ENCODE results near the gene TBC1D12.
"Not testable (repeated sequence)": the region's sequence is repeated elsewhere in the genome, so short reads cannot be mapped to it uniquely, and the experiment has no call there.

Gene TBC1D12

DNA sequence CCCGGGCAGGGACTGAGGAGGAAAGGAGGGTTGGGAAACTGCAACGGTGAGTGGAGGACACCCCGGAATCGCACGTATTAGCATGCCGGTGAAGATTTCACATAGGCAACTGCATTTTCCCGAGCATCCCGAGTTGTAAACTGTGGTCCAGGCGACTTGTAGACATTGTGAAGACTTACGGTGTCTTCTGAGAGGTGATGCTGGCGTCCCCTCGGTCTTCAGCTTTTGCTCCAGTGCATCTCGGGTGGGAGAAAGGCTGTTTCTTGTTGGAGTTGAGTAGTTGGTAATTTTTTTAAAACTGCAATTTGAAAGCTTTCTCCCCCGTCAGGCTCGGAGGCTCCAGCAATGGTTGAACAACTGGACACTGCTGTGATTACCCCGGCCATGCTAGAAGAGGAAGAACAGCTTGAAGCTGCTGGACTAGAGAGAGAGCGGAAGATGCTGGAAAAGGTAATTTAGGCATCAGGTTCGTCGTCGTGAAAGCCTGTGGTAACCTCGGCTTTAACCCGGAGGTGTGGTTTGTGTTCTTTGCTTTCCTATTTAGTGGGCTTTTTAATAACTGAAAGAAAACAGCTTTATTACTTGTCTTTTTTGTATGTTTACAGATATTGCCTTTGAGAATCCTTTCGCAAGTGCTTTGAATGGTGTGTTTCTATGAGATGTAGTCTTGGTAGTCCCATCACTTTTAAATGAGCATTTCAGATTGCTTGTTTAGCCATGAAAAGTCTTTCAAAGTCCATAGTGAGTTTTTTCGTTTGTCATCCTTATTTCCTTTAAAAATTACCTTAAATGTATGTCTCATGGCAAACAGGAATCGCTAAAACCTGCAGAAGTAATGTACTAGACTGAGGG lies 143.9 kb downstream of the TBC1D12 start:
- peak; percentile 39 for DNase-seq (ENCODE audit: low spot score)

GRCh38 chr10:94546901-94547185 lies 144.5 kb downstream of the TBC1D12 start:
- DNase-seq (ENCODE audit: low spot score), result peak; percentile 42

- no peak for DNase-seq (ENCODE audit: low spot score)
Observed at GRCh38 chr10:94549221-94549620, 146.9 kb downstream of the TBC1D12 start.

- not testable (repeated sequence) for DNase-seq (ENCODE audit: low spot score)
Observed at GRCh38 chr10:94567714-94568307, 165.5 kb downstream of the TBC1D12 start.

GRCh38 chr10:94571081-94571480 lies 168.7 kb downstream of the TBC1D12 start:
- DNase-seq (ENCODE audit: low spot score), result no peak

- no peak for DNase-seq (ENCODE audit: low spot score)
Observed at GRCh38 chr10:94571528-94571927, 169.2 kb downstream of the TBC1D12 start.

DNA sequence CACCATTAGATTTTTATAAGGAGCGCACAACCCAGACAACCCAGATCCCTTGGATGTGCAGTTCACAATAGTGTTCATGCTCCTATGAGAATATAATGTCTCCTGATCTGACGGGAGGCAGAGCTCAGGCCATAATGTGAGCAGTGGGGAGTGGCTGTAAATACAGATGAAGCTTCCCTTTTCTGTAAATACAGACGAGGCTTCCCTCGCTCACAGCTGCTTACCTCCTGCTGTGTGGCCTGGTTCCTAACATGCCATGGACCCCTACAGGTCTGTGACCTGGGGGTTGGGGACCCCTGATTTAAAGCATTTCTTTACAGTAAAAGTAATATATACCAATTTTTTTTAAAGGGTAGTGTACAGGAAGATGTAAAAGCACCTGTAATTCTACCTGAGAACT lies 176.4 kb downstream of the TBC1D12 start:
- DNase-seq (ENCODE audit: low spot score), result no peak

DNA sequence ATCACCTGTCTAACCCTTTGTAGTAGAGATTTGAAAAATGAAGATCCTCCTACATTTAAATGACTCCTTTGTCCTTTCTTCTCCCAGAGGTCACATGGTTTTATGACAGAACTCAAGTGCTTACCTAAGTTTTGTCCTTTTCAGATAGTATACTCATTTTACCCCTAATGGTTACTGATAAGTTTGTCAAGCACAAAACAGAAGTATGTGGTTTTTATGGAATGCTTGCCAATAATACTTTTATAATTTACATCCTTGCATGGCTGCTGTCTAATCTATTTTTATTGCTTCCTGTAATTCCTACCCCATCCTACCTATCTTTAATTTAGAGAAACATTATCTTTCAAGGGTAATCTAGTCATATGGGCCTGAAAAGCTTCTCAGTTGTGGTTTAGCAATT lies 180.8 kb downstream of the TBC1D12 start:
- DNase-seq (ENCODE audit: low spot score), result no peak

Measured in NAMALWA (cell line).